AG04449 (cell line): Measurements from ENCODE around the gene SAYSD1.

Experiments
- CTCF ChIA-PET: fragments of 350-600 bp; formaldehyde crosslinking; extraction: SDS; loops from one replicate; lab custom pipeline; 2021; ENCODE audit warnings: antibody characterized with exemption; lab: Yijun Ruan, JAX
- POLR2A ChIA-PET: fragments of 400-600, 350-600 bp; formaldehyde crosslinking; extraction: SDS; loops from one replicate; lab custom pipeline; 2020; ENCODE audit warnings: antibody characterized with exemption, inconsistent platforms; lab: Yijun Ruan, JAX
- DNase-seq: peaks from one replicate; pipeline ENCODE4 v3.0.0-alpha.2; 2010; ENCODE audit warnings: low read depth, low spot score
- H3K4me3 ChIP-seq: 2 replicates; pipeline ENCODE4 v1.5.1; 2011; ENCODE audit warnings: low read depth, mild to moderate bottlenecking, control low read depth, low read length
- CTCF ChIP-seq: IDR thresholded peaks from one replicate; pipeline ENCODE4 v1.5.1; 2011; ENCODE audit warnings: mild to moderate bottlenecking, moderate library complexity, low read length, control low read depth, inconsistent platforms; ENCODE audit not compliant: insufficient read depth; ENCODE audit errors: missing control alignments

Gene SAYSD1

GRCh38 chr6:39130691-39131090, 15.7 kb upstream of the SAYSD1 start:
- no peak for DNase-seq
- TF ChIP-seq CTCF: no peak
- ChIA-PET POLR2A (no interaction called here), CTCF (no interaction called here)
- no peak overlapping the region for H3K4me3 ChIP-seq

- no peak overlapping the region for H3K4me3 ChIP-seq
- TF ChIP-seq CTCF: no peak
- ChIA-PET POLR2A (interaction anchor here (0.6 kb wide), 1 partner anchor 10 kb away, joined by 3 read pairs; no protein-coding TSS in a partner anchor), CTCF (no interaction called here)
- DNase-seq: no peak
Observed at GRCh38 chr6:39128832-39129231, 13.8 kb upstream of the SAYSD1 start.

GRCh38 chr6:39128106-39128505, 13.1 kb upstream of the SAYSD1 start:
- no peak for TF ChIP-seq CTCF
- no peak for DNase-seq
- CTCF ChIA-PET: no interaction called here
- no peak overlapping the region for H3K4me3 ChIP-seq
- POLR2A ChIA-PET: no interaction called here

- DNase-seq: no peak
- POLR2A ChIA-PET: no interaction called here
- no peak overlapping the region for H3K4me3 ChIP-seq
- no peak for TF ChIP-seq CTCF
- CTCF ChIA-PET: no interaction called here
Observed at GRCh38 chr6:39124114-39124513, 9.1 kb upstream of the SAYSD1 start.

GRCh38 chr6:39118921-39119320, 3.9 kb upstream of the SAYSD1 start:
- no peak for DNase-seq
- H3K4me3 ChIP-seq: no peak overlapping the region
- ChIA-PET CTCF (no interaction called here), POLR2A (no interaction called here)
- no peak for TF ChIP-seq CTCF

GRCh38 chr6:39114388-39114703, 640 bp downstream of the SAYSD1 start:
- ChIA-PET CTCF (no interaction called here), POLR2A (interaction anchor here (1.0 kb wide), 1 partner anchor 83 kb away, joined by 3 read pairs; no protein-coding TSS in a partner anchor)
- H3K4me3 ChIP-seq: peak overlapping the region; percentile 84
- DNase-seq: no peak
- TF ChIP-seq CTCF: no peak
